T1000 (cell line): ENCODE results near the gene CYP27B1.

Experiments used
- DNase-seq: peaks from one replicate; lab custom pipeline; 2025; ENCODE audit warnings: mixed read lengths; lab: John Stamatoyannopoulos, UW

The CYP27B1 gene

GRCh38 chr12:57751788-57752667 is 14.8 kb downstream of the CYP27B1 start, which contains the start of gene CDK4:
Gene CDK4 (minus strand): TSS chr12:57752310. CDS start chr12:57751717, 593 bp downstream.
- DNase-seq, result peak; percentile 100

- DNase-seq, result no peak
These were observed 15.5 kb downstream of the CYP27B1 start for GRCh38 chr12:57751432-57751787.

DNA sequence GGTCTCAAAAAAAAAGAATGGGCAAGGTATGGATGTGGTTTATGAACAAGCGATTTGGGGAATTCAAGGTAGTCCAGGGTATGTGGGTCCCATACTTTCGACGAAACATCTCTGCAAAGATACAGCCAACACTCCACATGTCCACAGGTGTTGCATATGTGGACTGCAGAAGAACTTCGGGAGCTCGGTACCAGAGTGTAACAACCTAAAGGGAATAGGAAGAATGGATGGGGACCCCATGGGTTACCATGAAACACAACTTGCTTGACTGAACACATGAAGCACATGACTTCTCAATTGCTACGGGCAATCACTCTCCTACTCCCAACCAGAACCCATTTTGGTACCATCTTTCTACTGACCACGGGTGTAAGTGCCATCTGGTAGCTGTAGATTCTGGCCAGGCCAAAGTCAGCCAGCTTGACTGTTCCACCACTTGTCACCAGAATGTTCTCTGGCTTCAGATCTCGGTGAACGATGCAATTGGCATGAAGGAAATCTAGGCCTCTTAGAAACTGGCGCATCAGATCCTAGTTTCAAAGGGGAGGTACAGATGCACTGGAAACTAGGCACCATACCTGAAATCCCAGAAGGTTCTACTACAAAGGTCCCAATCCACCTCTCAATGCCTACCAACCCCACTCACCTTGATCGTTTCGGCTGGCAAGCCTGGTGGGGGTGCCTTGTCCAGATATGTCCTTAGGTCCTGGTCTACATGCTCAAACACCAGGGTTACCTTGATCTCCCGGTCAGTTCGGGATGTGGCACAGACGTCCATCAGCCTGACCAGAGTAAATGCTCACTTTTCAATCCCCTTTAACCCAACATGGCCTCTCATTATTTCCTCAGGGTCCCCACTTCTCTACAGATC is 16.1 kb downstream of the CYP27B1 start:
- DNase-seq, result no peak

DNA sequence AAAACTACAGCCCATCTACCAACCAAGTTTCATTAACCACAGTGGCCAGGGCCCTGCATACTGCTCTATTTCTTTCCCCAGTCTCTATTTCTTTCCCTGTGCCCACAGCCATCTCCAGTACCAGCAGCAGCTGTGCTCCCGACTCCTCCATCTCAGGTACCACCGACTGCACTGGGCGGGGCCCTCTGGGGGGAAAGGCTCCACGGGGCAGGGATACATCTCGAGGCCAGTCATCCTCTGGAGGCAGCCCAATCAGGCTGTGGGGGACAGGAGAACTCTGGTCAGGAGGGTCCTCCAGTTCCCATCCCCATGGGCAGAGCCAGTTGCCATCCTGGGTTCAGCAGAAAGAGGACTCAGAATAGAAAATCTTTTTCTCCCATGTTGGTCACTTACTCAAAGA is 17.8 kb downstream of the CYP27B1 start:
- no peak for DNase-seq

- DNase-seq, result no peak
These were observed 20.9 kb downstream of the CYP27B1 start for GRCh38 chr12:57746025-57746424.

- DNase-seq, result no peak
These were observed 21.4 kb downstream of the CYP27B1 start for GRCh38 chr12:57745485-57745881.

DNA sequence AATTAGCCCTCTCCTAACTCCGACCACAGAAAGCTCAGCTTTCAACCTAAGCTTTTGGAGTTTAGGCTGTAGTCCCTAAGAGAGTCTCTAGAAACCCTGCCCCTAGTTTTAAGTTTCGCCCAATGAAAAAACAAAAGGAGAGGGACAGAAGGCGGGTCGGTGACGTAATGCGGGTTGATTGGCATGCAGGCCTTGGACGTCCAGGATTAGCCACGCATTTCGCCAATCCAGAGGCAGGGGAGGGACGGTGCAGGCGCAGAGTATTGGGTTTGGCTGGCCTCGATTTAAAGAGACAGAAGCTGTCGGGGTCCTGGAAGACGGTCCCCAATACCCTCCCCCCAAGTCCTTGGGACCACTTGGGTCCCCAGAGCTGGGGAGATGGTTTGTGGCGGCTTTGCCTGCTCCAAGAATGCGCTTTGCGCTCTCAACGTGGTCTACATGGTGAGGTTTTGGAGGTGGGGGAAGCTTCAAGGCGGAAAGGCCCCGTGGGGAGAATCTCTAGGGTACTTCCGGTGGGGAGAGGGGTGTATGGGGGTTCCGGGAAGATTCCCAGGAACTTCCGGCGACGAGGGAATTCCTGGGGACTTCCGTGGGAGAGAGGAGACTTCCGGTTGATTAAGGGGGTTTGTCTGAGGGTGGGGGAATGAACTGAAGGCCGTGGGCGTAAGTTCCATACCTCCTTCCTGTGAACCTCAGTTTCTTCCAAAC is 21.9 kb downstream of the CYP27B1 start, which contains the start of gene TSPAN31:
TSPAN31 (plus strand) TSS at position 263 of the 708 bp plus-strand sequence; CDS start at position 379, 116 bp downstream.
- DNase-seq, result peak; percentile 100

GRCh38 chr12:57744194-57744776 is 22.6 kb downstream of the CYP27B1 start:
- no peak for DNase-seq

DNA sequence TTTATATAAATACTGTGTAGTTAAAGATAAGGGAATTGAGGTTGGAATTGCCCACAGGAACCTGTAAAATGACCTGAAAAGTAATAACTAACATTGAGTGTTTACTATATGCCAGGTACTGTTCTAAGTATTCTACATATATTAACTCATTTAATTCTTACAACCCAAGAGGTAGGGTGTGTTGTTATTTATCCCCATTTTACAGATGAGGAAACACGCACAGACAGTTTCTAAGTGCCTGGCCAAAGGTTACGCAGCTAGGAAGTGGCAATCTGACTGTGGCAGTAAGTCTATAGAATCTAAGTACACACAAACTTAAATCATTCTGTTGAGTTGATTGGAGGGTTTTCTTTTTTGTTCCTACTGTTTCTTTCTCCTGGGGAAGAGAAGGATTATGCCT is 23.1 kb downstream of the CYP27B1 start:
- no peak for DNase-seq

DNA sequence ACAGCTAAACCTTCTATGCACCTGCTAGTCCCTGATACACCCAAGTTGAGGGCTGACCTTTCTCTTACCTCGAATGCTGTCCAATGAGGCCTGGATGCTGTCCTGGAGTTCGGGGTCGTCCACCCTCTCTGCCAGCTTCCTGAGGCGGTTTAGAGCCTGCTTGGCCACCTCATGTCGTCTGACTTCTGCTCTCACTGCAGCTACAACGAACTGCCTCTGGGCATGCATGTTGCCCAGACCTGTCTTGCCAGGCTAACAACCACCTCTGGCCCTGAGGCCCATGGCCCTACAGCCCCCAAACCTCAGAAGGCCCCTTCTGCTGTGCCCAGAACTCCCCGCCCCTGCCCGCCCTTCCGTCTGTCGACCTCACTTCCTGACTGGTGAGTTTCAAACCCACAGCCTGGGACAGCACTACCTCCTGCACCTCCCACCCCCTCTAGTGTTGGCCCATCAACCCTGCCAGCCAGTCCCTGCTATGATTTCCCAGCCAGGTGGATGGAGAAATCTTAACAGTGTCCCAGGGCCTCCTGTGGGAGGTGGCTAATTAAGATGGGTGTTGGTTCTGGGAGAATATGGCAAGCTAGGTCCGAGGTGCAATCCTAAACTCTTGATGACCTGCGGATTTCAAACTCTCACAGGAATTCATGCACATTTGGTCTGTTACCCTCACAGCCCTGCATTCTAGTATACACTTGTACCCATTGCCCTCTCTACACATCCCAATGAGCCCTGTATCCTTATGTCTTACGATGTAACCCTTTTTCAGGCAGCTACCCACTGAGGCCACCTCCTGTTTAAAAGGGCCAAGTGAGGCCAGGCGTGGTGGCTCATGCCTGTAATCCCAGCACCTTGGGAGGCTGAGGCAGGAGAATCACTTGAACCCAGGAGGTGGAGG is 24.8 kb downstream of the CYP27B1 start:
- no peak for DNase-seq

- no peak for DNase-seq
These were observed 25.5 kb downstream of the CYP27B1 start for GRCh38 chr12:57741413-57741789.

- no peak for DNase-seq
These were observed 26.0 kb downstream of the CYP27B1 start for GRCh38 chr12:57740656-57741412.

DNA sequence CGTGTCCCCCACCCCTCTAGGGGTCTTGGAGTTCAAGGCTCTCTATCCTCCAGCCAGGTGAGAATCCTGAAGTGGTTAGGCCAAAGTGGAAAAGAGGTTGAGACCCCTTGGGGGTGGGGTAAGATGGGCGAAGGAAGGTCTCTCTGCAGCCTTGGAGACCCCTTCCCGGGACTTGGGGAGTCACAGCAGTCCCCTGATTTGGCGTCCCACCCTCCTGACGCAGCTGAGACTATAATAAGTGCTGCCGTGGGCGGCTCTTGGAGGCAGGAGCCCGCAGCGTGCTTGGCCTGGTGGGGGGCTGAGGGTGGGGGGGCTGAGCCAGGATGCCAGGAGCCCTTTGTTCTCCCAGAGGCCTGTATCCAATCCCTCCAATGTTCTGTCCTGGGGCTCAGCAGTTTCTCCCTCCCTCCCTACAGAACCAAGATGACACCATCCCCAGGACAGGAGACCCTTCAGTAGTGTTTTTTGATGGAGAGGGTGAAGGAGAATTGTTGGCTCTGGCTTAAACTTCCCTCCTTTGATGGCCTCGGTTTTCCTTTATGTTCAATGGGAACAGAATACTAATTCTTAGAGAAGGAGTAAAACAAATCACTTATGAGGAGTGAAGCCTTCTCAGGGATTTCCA is 26.9 kb downstream of the CYP27B1 start:
- DNase-seq, result no peak

GRCh38 chr12:57739387-57739786 is 27.5 kb downstream of the CYP27B1 start:
- DNase-seq, result no peak

- peak; percentile 88 for DNase-seq
These were observed 28.1 kb downstream of the CYP27B1 start, which contains the start of gene AGAP2 for GRCh38 chr12:57738661-57739237. Gene AGAP2 (minus strand): TSS chr12:57738742. CDS start chr12:57738246, 496 bp downstream.

DNA sequence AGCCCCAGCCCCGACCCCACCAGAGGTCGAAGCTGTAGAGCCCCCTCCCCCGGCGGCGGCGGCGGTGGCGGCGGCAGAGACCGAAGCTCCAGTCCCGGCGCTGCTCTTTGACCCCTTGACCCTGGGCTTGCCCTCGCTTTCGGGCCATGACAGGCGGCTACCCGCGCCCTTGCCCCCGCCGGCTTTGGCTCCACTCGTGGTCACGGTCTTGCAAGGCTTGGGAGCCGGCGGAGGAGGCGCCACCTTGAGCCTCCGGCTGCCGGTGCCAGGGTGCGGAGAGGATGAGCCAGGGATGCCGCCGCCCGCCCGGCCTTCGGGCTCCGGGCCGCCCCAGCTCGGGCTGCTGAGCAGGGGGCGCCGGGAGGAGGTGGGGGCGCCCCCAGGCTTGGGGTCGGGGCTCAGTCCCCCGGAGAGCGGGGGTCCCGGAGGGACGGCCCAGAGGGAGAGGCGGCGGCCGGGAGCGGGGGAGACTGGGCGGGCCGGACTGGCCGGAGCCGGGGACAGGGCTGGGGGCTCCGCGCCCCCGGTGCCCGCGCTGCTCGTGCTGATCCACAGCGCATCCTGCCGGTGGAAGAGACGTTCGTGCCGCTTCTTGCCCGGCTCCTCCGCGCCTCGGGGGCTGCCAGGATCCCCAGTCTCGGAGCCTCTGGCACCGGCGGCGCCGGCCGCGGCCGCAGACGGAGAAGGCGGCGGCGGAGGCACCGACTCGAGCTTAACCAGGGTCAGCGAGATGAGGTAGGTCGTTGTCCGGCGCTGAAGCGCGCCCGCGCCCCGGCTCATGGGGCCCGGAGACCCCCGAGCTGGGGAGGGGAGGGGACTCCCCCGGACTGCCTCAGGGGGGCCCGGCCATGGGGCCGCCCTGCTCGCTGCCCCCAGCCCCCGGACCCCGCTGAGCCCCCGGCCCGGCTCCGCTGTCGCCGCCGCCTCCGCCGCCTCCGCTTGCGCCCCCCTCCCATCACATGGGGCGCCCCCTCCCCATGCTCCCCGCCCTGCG is 29.1 kb downstream of the CYP27B1 start:
- DNase-seq, result peak; percentile 95

- no peak for DNase-seq
These were observed 30.0 kb downstream of the CYP27B1 start for GRCh38 chr12:57736741-57737466.
